ENCODE data around the gene CD96.

GRCh38 chr3:111677007-111677392 lies 135.0 kb downstream of the CD96 start:
- TF ChIP-seq, protein P1, sequence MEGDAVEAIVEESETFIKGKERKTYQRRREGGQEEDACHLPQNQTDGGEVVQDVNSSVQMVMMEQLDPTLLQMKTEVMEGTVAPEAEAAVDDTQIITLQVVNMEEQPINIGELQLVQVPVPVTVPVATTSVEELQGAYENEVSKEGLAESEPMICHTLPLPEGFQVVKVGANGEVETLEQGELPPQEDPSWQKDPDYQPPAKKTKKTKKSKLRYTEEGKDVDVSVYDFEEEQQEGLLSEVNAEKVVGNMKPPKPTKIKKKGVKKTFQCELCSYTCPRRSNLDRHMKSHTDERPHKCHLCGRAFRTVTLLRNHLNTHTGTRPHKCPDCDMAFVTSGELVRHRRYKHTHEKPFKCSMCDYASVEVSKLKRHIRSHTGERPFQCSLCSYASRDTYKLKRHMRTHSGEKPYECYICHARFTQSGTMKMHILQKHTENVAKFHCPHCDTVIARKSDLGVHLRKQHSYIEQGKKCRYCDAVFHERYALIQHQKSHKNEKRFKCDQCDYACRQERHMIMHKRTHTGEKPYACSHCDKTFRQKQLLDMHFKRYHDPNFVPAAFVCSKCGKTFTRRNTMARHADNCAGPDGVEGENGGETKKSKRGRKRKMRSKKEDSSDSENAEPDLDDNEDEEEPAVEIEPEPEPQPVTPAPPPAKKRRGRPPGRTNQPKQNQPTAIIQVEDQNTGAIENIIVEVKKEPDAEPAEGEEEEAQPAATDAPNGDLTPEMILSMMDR (conservative IDR thresholded peaks at IDR 0.05; ENCODE audit: low read length) = no peak
- TF ChIP-seq EZH2phosphoT487 (IDR thresholded peaks at IDR 0.05; ENCODE audit: borderline replicate concordance, low read depth, low read length) = no peak

All from OCI-LY7 (cell line).